Memory B cell (primary cell): ENCODE measurements around the gene FBXL20.
"Not testable (repeated sequence)": the region's sequence is repeated elsewhere in the genome, so short reads cannot be mapped to it uniquely, and the experiment has no call there.

ENCODE experiments used
- ATAC-seq: fragments of 150-1000 bp; cut with Tn5 transposase; 2 replicates; pipeline ENCODE4 v1.10.0; 2021; ENCODE audit warnings: low read depth, mild to moderate bottlenecking, moderate library complexity
- DNase-seq, 2 donors: peaks; one replicate each; pipeline ENCODE4 v3.0.0; 2022; ENCODE audit warnings: low spot score in 2 of 2
- H3K27ac Mint-ChIP-seq: one replicate; pipeline ENCODE4 v1.8.0; 2022; ENCODE audit warnings: mild to moderate bottlenecking, moderate library complexity, mixed read lengths
- H3K27me3 Mint-ChIP-seq: one replicate; pipeline ENCODE4 v1.8.0; 2022; ENCODE audit warnings: mixed read lengths
- H3K36me3 Mint-ChIP-seq: one replicate; pipeline ENCODE4 v1.8.0; 2022; ENCODE audit warnings: mild to moderate bottlenecking, mixed read lengths
- H3K4me1 Mint-ChIP-seq: one replicate; pipeline ENCODE4 v1.8.0; 2022; ENCODE audit warnings: mixed read lengths
- H3K4me3 Mint-ChIP-seq: one replicate; pipeline ENCODE4 v1.8.0; 2022; ENCODE audit warnings: mild to moderate bottlenecking, moderate library complexity, mixed read lengths
- H3K9me3 Mint-ChIP-seq: one replicate; pipeline ENCODE4 v1.8.0; 2022; ENCODE audit warnings: mixed read lengths

The FBXL20 gene

GRCh38 chr17:39402890-39403605, 1.6 kb upstream of the FBXL20 start:
- H3K36me3 Mint-ChIP-seq = peaks cover under 1% of the 10 kb centered on the region
- DNase-seq (no peak), ATAC-seq (no peak)
- peak overlapping the region; percentile 99 for H3K4me3 Mint-ChIP-seq
- H3K4me1 Mint-ChIP-seq = peaks cover 10% of the 10 kb centered on the region
- no peaks in the 10 kb centered on the region for H3K27me3 Mint-ChIP-seq
- no peak overlapping the region for H3K27ac Mint-ChIP-seq
- no peaks in the 10 kb centered on the region for H3K9me3 Mint-ChIP-seq

- Mint-ChIP-seq H3K9me3 (no peaks in the 10 kb centered on the region), H3K27ac (peak overlapping the region; percentile 93), H3K4me1 (peaks cover 10% of the 10 kb centered on the region), H3K36me3 (no peaks in the 10 kb centered on the region), H3K4me3 (peak overlapping the region; percentile 99), H3K27me3 (no peaks in the 10 kb centered on the region)
- DNase-seq = peak; percentile 74 to 77
- peak; percentile 66 for ATAC-seq
Measured at GRCh38 chr17:39402244-39402889, 941 bp upstream of the FBXL20 start.

- Mint-ChIP-seq H3K4me1 (peaks cover 10% of the 10 kb centered on the region), H3K9me3 (no peaks in the 10 kb centered on the region), H3K4me3 (peak overlapping the region; percentile 99), H3K27me3 (no peaks in the 10 kb centered on the region), H3K27ac (peak overlapping the region; percentile 93), H3K36me3 (no peaks in the 10 kb centered on the region)
- ATAC-seq (peak; percentile 2), DNase-seq (no peak)
Measured at GRCh38 chr17:39400547-39401411, 647 bp downstream of the FBXL20 start.

DNA sequence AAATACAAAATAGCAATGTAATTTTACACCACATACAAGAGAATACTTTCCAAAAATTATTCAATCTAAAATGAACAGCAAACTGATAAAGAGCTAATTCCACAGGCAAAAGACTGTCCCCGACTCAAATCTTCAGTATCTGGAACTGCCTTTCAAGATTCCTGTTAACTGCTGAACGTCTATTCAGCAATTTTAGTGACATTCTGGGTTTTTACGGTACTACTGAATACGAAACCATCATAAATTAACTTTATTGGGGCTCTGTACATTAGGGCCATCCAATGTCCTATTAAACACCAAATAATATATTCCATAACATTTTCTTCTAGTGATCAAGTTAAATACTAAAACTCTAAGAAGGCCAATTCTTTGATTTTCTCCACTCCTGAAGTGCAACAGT, 1.6 kb downstream of the FBXL20 start:
- H3K27me3 Mint-ChIP-seq = no peaks in the 10 kb centered on the region
- peaks cover 13% of the 10 kb centered on the region for H3K4me1 Mint-ChIP-seq
- peak overlapping the region; percentile 99 for H3K4me3 Mint-ChIP-seq
- no peaks in the 10 kb centered on the region for H3K9me3 Mint-ChIP-seq
- peaks cover 2% of the 10 kb centered on the region for H3K36me3 Mint-ChIP-seq
- no peak overlapping the region for H3K27ac Mint-ChIP-seq
- ATAC-seq (no peak), DNase-seq (no peak)

DNA sequence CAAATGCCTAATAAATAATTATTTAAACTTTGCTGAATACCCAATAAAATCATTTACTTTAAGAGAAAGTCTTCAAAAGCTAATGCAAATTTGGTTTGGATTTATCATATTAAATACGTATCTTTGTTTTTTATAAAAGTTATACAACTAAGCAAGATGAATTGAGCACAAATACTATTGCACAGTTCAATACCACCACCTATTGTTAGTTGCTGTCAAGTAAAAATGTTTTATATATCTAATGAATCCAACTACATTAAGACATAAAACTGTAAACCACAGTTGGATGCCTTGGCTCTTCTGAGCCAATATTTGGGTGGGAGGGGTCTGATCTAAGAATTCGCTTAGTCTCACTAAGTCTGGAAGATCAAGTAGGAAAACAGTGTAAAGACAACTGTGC, 7.7 kb downstream of the FBXL20 start:
- DNase-seq (no peak), ATAC-seq (no peak)
- no peaks in the 10 kb centered on the region for H3K27me3 Mint-ChIP-seq
- H3K4me3 Mint-ChIP-seq = no peak overlapping the region
- peaks cover 3% of the 10 kb centered on the region for H3K4me1 Mint-ChIP-seq
- peaks cover 2% of the 10 kb centered on the region for H3K36me3 Mint-ChIP-seq
- no peaks in the 10 kb centered on the region for H3K9me3 Mint-ChIP-seq
- H3K27ac Mint-ChIP-seq = no peak overlapping the region

- Mint-ChIP-seq H3K4me3 (no peak overlapping the region), H3K27me3 (no peaks in the 10 kb centered on the region), H3K27ac (no peak overlapping the region), H3K9me3 (no peaks in the 10 kb centered on the region), H3K4me1 (peaks cover 6% of the 10 kb centered on the region), H3K36me3 (peaks cover 7% of the 10 kb centered on the region)
- DNase-seq (no peak), ATAC-seq (no peak)
Measured at GRCh38 chr17:39391448-39391847, 10.0 kb downstream of the FBXL20 start.

DNA sequence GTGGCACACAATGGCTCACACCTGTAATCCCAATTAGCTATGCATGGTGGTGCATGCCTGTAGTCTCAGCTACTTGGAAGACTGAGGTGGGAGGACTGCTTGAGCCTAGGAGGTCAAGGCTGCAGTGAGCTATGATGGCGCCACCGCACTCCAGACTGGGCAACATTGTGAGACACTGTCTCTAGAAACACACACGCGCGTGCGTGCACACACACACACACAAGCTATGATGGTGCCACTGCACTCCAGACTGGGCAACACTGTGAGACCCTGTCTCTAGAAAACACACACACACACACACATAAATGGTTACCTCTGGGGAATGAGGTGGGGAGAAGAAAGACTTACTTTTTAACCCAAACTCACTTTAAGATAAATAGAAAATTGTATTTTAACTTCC, 16.4 kb downstream of the FBXL20 start:
- H3K27me3 Mint-ChIP-seq = no peaks in the 10 kb centered on the region
- H3K36me3 Mint-ChIP-seq = peaks cover 5% of the 10 kb centered on the region
- peaks cover 11% of the 10 kb centered on the region for H3K4me1 Mint-ChIP-seq
- H3K9me3 Mint-ChIP-seq = no peaks in the 10 kb centered on the region
- DNase-seq (no peak), ATAC-seq (no peak)
- no peak overlapping the region for H3K27ac Mint-ChIP-seq
- H3K4me3 Mint-ChIP-seq = no peak overlapping the region

DNA sequence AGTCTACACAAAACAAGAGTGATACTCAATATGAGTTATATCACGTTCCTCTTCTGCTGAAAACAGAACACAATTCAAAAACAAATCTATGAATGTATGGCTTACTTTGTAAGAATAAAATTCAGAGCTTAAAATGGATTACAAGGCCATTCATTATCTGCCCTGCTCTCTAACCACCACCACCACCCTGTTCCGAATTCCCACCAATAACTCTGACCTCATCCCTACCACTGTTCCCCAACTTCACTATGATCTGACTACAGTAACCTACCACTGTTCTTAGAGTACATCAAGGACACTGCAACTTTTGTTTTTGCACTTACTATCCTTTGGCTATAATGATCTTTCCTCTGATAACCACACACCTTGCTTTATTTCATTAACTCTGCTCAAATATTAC, 21.3 kb downstream of the FBXL20 start:
- no peaks in the 10 kb centered on the region for H3K9me3 Mint-ChIP-seq
- no peak for ATAC-seq
- DNase-seq = no peak
- H3K4me1 Mint-ChIP-seq = peaks cover 28% of the 10 kb centered on the region
- no peaks in the 10 kb centered on the region for H3K27me3 Mint-ChIP-seq
- H3K4me3 Mint-ChIP-seq = no peak overlapping the region
- H3K27ac Mint-ChIP-seq = no peak overlapping the region
- no peaks in the 10 kb centered on the region for H3K36me3 Mint-ChIP-seq

GRCh38 chr17:39376434-39376833, 25.0 kb downstream of the FBXL20 start:
- Mint-ChIP-seq H3K36me3 (no peaks in the 10 kb centered on the region), H3K27ac (peak overlapping the region; percentile 53), H3K9me3 (no peaks in the 10 kb centered on the region), H3K27me3 (no peaks in the 10 kb centered on the region), H3K4me1 (peaks cover 29% of the 10 kb centered on the region), H3K4me3 (no peak overlapping the region)
- DNase-seq = no peak
- peak; percentile 59 for ATAC-seq

DNA sequence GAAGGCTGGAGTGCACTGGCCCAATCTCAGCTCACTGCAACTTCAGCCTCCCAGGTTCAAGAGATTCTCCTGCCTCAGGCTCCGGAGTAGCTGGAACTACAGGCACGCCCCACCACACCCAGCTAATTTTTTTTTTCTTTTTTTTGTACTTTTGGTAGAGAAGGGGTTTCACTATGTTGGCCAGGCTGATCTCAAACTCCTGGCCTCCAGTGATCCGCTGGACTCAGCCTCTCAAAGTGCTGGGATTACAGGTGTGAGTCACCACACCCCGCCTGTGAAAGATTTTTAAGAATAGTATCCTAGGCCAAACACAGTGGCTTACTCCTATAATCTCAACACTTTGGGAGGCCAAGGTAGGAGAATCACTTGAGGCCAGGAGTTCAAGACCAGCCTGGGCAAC, 33.6 kb downstream of the FBXL20 start:
- H3K9me3 Mint-ChIP-seq, H3K27ac Mint-ChIP-seq, H3K36me3 Mint-ChIP-seq, H3K4me1 Mint-ChIP-seq, H3K27me3 Mint-ChIP-seq, ATAC-seq, DNase-seq, H3K4me3 Mint-ChIP-seq: not testable (repeated sequence)

DNA sequence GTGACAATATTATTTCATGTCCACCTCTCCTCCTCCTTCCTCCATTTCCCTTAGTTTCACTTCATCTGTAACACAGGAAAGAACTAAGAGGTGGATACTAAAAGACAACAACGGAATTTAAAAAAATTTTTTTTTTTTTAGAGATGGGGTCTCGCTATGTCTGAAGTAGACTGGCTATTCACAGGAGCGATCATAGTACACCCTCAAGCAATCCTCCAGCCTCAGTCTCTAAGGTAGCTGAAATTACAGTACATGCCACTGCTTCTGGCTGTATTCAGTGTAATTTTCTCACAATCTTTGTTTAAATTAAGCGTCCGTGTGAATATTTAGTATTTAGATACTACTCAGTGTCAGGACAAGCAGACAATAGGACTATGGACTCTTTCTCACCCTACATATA, 35.6 kb downstream of the FBXL20 start:
- H3K36me3 Mint-ChIP-seq = no peaks in the 10 kb centered on the region
- H3K27me3 Mint-ChIP-seq = no peaks in the 10 kb centered on the region
- H3K9me3 Mint-ChIP-seq = no peaks in the 10 kb centered on the region
- no peak for ATAC-seq
- H3K4me1 Mint-ChIP-seq = peaks cover 11% of the 10 kb centered on the region
- H3K4me3 Mint-ChIP-seq = no peak overlapping the region
- no peak overlapping the region for H3K27ac Mint-ChIP-seq
- DNase-seq = no peak

GRCh38 chr17:39365242-39365641, 36.2 kb downstream of the FBXL20 start:
- Mint-ChIP-seq H3K4me3 (no peak overlapping the region), H3K36me3 (no peaks in the 10 kb centered on the region), H3K27me3 (no peaks in the 10 kb centered on the region), H3K4me1 (peaks cover 12% of the 10 kb centered on the region), H3K27ac (no peak overlapping the region), H3K9me3 (no peaks in the 10 kb centered on the region)
- DNase-seq (no peak), ATAC-seq (no peak)

DNA sequence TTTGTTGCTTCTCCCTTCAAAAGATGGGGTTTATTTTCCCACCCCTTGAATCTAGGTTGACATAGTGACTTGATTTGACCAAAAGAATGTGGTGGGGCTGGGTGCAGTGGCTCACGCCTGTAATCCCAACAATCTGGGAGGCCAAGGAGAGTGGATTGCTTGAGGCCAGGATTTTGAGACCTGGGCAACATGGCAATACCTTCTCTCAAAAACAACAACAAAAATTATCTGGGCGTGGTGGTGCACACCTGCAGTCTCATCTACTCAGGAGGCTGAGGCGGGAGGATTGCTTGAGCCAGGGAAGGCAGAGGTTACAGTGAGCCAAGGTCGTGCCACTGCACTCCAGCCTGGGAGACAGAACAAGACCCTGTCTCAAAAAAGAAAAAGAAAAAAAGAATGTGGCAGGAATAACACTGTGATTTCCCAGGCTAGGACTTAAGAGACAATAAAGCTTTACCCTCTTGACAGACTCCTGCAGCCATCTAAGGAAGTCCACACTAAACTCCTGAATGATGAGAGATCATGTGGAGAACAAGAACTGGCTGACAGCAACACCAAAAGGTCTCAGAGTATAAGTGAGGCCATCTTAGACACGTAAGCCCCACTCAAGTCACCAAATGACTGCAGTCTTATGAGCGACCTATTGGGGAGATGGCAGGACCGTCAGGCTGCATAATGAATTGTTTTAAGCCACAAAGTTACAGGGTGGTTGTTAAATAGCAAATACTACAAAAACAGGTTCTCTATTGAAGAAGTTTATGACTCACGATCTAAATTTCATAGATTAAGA, 37.0 kb downstream of the FBXL20 start:
- DNase-seq (no peak), ATAC-seq (no peak)
- Mint-ChIP-seq H3K27ac (no peak overlapping the region), H3K4me3 (no peak overlapping the region), H3K4me1 (peaks cover 15% of the 10 kb centered on the region), H3K9me3 (no peaks in the 10 kb centered on the region), H3K27me3 (no peaks in the 10 kb centered on the region), H3K36me3 (no peaks in the 10 kb centered on the region)

DNA sequence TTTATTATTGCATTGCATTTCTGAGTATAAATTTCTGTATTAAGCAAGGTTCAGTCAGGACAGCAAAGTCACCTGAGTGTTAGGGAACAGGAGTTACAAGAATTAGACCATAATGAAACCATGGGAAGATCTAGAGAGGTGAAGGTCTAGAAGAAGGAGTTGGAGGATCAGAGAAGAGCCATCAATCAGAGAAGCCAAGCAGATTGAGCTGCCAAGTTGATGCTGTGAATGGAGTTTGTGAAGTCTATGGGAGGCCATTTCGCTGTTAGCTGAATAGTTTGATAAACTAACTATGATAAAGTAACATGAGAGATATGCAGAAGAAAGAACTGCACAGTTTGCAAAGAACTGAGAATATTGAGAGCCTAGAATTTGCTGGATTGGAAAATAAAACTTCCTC, 40.4 kb downstream of the FBXL20 start:
- ATAC-seq (no peak), DNase-seq (no peak)
- H3K9me3 Mint-ChIP-seq = no peaks in the 10 kb centered on the region
- H3K27me3 Mint-ChIP-seq = no peaks in the 10 kb centered on the region
- H3K4me3 Mint-ChIP-seq = no peak overlapping the region
- peaks cover 12% of the 10 kb centered on the region for H3K4me1 Mint-ChIP-seq
- no peak overlapping the region for H3K27ac Mint-ChIP-seq
- peaks cover 3% of the 10 kb centered on the region for H3K36me3 Mint-ChIP-seq
